Heart left ventricle (tissue), 16 donors: Measurements from ENCODE around the gene SMURF1. TPM values are rescaled to one million over a fixed set of nuclear protein-coding genes. Genes with fewer than 3 reads are reported as not detected.

Experiments
- ATAC-seq, 4 donors: fragments of 200-7000 bp; cut with Tn5 transposase; one replicate each; pipeline ENCODE4 v1.9.1; 2020 to 2022; ENCODE audit warnings: moderate library complexity in 4 of 4, mild to moderate bottlenecking in 3 of 4, moderate number of reproducible peaks in 1 of 4
- DNase-seq, 5 donors: peaks; one replicate each; pipeline ENCODE4 v3.0.0-alpha.2; 2020
- H3K27ac ChIP-seq, 12 donors: fragments of 200-600 bp; sonication (generic) in 4 of 12; one replicate each; pipeline versions ENCODE4 v1.5.0 to v1.8.0; 2016 to 2022; ENCODE audit warnings: mild to moderate bottlenecking in 2 of 12
- H3K27me3 ChIP-seq, 9 donors: fragments of 200-600 bp; sonication (generic) in 2 of 9; one replicate each; pipeline versions ENCODE4 v1.5.1 to v1.8.0; 2016 to 2022; ENCODE audit warnings: mild to moderate bottlenecking in 3 of 9
- H3K36me3 ChIP-seq, 9 donors: fragments of 200-600 bp; sonication (generic) in 2 of 9; one replicate each; pipeline versions ENCODE4 v1.5.0 to v1.8.0; 2018 to 2022; ENCODE audit warnings: mild to moderate bottlenecking in 2 of 9
- H3K4me1 ChIP-seq, 12 donors: fragments of 200-600 bp; sonication (generic) in 4 of 12; one replicate each; pipeline versions ENCODE4 v1.5.0 to v1.8.0; 2016 to 2022; ENCODE audit warnings: mild to moderate bottlenecking in 3 of 12
- H3K4me3 ChIP-seq, 12 donors: fragments of 200-600 bp; sonication (generic) in 4 of 12; one replicate each; pipeline versions ENCODE4 v1.5.0 to v1.8.0; 2017 to 2022; ENCODE audit warnings: mild to moderate bottlenecking in 9 of 12, moderate library complexity in 4 of 12
- H3K9me3 ChIP-seq, 12 donors: fragments of 200-600 bp; sonication (generic) in 4 of 12; one replicate each; pipeline versions ENCODE4 v1.5.0 to v1.8.0; 2016 to 2022; ENCODE audit warnings: mild to moderate bottlenecking in 1 of 12
- POLR2A ChIP-seq, 2 donors: fragments of 450-650 bp; IDR thresholded peaks; one replicate each; pipeline ENCODE4 v1.6.1; 2017; ENCODE audit warnings: antibody characterized with exemption in 2 of 2, mild to moderate bottlenecking in 2 of 2, moderate library complexity in 2 of 2
- WGBS, 4 donors: extraction: QIAGEN DNeasy Blood & Tissue Kit in 2 of 4; methylation state at CpG; one replicate each; pipeline versions ENCODE4 v1.1.5 to v1.1.7; 2013 to 2018; 5-methylcytosine and 5-hydroxymethylcytosine counted together
- intact Hi-C, 10 donors: fragments of 100-400 bp; cut with DNase I; formaldehyde crosslinking; loops; one replicate each; pipeline versions ENCODE4 v1.11.1 to v1.14.2; 2022
- polyA plus RNA-seq, 2 donors: library from polyadenylated mRNA; stranded (reverse); fragments of 200-250 nt; gene quantifications; one replicate each; pipeline ENCODE4 v1.2.3, GENCODE V29; 2013
- total RNA-seq, 9 donors: library from RNA; depleted of rRNA in 2 of 9; stranded (reverse); fragments of >200 nt in 2 of 9; fragmentation: NEBNext Ultra II Directional in 3 of 9; extraction: Animal tissue kit (Norgen Biotek cat#: 25700) in 3 of 9; gene quantifications; one replicate each; pipeline versions ENCODE4 v1.1.0 to v1.2.4, GENCODE V29; 2016 to 2023
- TF ChIP-seq, protein P1 (sequence below), 12 donors: fragments of 200-600 bp; sonication (generic) in 4 of 12; IDR thresholded peaks; one replicate each; pipeline versions ENCODE4 v1.5.0 to v1.8.0; 2018 to 2022; ENCODE audit warnings: antibody characterized with exemption in 12 of 12, mild to moderate bottlenecking in 5 of 12
- donor health status: ischemic (EF 13 %, LVEDD 7.1; RV severe dilation, severe dysfunction).
- donor health status: healthy with polysubstance abuse.
- donor health status: DM: no; HTN: yes; CAD: no.
- donor health status: DM: no; HTN: no; CAD: no.
- donor health status: ischemic (EF 25% LVEDD 6.9; RV normal size, moderate dysfunction).
- donor health status: ischemic (EF 25% LVEDD 5.7; RV mildly dilated, moderate dysfunction).
- donor health status: healthy.
- donor health status: DM: yes; HTN: yes; CAD: no.
- donor health status: ischemic (EF 35%, LVEDD 5.7; RV mildly dilated, moderate dysfunction).
- donor health status: nonischemic (EF 11% LVEDD 7.7; RV severe dilation, severe dysfunction).
- donor health status: DM: yes; HTN: yes; CAD: no.
- donor health status: PGD.
- donor health status: ischemic (EF 29% LVEDD 5.4; RV normal size, mild dysfunction).
- donor health status: nonischemic (EF 23%, LVEDD 6.1; RV moderate dilation, normal function).

The SMURF1 gene
- total and polyA plus RNA-seq, 11 donors: 3.5 to 15.4 (median 12.4) TPM

DNA sequence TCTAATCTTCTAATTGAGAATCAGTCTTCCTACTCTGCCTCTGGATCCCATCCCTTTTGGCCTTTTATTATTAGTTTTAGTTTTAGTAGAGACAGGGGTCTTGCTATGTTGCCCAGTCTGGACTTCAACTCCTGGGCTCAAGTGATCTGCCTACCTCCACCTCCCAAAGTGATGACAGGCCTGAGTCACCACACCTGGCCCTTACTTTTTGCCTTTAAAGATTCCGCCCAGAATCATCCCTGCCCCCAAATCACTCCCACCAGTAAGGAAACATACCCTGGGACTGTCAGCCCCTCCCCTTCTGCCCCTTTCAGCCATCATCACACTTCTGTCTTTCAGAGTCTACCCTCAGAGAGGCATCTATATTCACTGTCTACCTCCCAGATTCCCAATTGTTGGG is 45.3 kb upstream of the SMURF1 start:
- TF ChIP-seq, protein P1, sequence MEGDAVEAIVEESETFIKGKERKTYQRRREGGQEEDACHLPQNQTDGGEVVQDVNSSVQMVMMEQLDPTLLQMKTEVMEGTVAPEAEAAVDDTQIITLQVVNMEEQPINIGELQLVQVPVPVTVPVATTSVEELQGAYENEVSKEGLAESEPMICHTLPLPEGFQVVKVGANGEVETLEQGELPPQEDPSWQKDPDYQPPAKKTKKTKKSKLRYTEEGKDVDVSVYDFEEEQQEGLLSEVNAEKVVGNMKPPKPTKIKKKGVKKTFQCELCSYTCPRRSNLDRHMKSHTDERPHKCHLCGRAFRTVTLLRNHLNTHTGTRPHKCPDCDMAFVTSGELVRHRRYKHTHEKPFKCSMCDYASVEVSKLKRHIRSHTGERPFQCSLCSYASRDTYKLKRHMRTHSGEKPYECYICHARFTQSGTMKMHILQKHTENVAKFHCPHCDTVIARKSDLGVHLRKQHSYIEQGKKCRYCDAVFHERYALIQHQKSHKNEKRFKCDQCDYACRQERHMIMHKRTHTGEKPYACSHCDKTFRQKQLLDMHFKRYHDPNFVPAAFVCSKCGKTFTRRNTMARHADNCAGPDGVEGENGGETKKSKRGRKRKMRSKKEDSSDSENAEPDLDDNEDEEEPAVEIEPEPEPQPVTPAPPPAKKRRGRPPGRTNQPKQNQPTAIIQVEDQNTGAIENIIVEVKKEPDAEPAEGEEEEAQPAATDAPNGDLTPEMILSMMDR (IDR thresholded peaks at IDR 0.05): no peak
- TF ChIP-seq POLR2A (IDR thresholded peaks at IDR 0.05): no peak
- no peak for ATAC-seq
- no peak for DNase-seq
- no peaks in the 10 kb centered on the region for H3K27me3 ChIP-seq
- intact Hi-C loops: no loop called here
- WGBS, 4 donors: 82 to 96% (median 85%) methylated on average over 1 of the region's 1 CpG
- H3K36me3 ChIP-seq: no peaks in the 10 kb centered on the region
- no peak overlapping the region for H3K27ac ChIP-seq
- no peaks in the 10 kb centered on the region for H3K9me3 ChIP-seq
- no peaks in the 10 kb centered on the region for H3K4me1 ChIP-seq
- no peak overlapping the region for H3K4me3 ChIP-seq

DNA sequence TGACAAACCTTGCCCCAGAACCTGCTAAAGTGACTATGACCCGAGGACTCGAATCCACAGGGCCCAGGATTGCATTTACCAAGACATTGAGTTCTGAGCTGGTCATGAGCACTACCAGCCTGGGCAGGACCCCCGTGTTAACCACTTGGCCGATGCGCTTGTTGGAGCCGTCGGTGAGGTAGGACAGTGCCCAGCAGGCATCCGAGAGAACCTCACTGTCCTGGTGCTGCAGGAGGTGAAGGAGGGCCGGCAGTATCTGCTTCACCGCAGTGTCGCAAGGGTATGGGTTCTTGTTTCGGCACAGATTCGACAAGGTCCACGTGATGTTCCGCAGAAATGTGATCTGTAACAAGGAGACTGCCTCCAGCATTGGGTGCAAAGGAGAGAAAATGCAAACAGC is 44.3 kb upstream of the SMURF1 start:
- WGBS, 4 donors: 93 to 96% (median 94%) methylated on average over 15 of the region's 15 CpGs
- H3K27ac ChIP-seq: no peak overlapping the region
- no peak for ATAC-seq
- intact Hi-C loops: no loop called here
- no peaks in the 10 kb centered on the region for H3K4me1 ChIP-seq
- TF ChIP-seq, protein P1 (IDR thresholded peaks at IDR 0.05): no peak
- TF ChIP-seq POLR2A (IDR thresholded peaks at IDR 0.05): no peak
- H3K9me3 ChIP-seq: no peaks in the 10 kb centered on the region
- DNase-seq: no peak
- H3K36me3 ChIP-seq: no peaks in the 10 kb centered on the region
- no peak overlapping the region for H3K4me3 ChIP-seq
- no peaks in the 10 kb centered on the region for H3K27me3 ChIP-seq

DNA sequence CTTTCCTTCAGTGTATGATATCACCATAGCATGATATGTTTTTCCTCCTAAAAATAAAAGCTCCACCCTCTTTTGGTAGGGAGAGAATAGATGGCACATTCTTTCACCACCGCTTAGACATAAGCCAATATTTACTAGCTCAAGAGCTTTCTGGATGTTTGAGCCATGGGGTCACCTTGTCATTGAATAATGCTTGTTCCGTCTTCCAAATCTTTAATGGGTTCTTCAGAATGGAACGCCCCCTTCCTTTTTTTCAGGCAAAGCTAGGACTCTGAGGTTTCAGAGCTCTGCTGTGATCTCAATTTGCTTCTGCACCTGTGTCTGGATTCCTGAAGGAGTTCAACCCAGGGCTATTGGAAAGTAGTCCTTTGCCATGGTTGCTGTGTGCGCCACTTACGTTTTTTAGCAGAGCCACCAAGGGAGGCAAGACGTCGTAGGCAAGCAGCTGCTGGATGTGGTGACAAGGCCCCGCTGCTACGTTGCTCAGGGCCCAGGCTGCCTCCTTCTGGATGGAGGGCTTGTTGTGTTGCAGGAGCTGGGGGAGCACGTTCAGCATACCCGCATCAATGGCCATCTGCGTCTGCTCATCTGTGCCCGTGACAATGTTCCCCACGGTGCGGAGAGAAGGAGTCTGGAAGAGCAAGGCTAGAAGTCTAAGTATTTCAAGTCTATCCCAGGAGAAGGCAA is 40.8 kb upstream of the SMURF1 start:
- WGBS, 4 donors: 66 to 74% (median 69%) methylated on average over 15 of the region's 15 CpGs
- intact Hi-C loops: no loop called here
- no peak for DNase-seq
- Histone ChIP-seq H3K36me3 (no peaks in the 10 kb centered on the region), H3K4me1 (no peaks in the 10 kb centered on the region), H3K27me3 (no peaks in the 10 kb centered on the region), H3K27ac (no peak overlapping the region), H3K4me3 (no peak overlapping the region), H3K9me3 (no peaks in the 10 kb centered on the region)
- no peak for TF ChIP-seq POLR2A (IDR thresholded peaks at IDR 0.05)
- TF ChIP-seq, protein P1 (IDR thresholded peaks at IDR 0.05): no peak
- no peak for ATAC-seq

DNA sequence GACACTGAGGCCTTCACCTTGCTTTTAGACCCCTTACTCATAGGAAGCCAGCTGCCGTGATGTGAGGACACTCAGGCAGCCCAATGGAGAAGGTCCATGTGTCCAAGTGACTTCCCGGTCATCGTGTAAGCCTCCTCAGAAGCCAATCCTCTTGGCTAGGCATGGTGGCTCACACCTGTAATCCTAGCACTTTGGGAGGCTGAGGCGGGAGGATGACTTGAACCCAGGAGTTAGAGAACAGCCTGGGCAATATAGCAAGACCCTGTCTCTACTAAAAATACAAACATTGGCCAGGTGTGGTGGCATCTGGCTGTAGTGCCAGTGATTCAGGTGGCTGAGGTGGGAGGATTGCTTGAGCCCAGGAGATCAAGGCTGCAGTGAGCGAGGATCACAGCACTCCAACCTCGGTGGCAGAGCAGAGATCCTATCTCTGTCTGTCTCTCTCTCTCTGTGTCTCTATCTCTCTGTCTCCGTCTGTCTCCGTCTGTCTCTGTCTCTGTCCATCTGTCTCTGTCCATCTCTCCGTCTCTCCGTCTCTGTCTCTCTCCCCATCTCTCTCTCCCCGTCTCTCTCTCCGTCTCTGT is 36.3 kb upstream of the SMURF1 start:
- no peak for DNase-seq
- no peak for ATAC-seq
- Histone ChIP-seq H3K27me3 (peaks cover 0 to 5% (median 0%) of the 10 kb centered on the region in 9 donors), H3K9me3 (no peaks in the 10 kb centered on the region), H3K36me3 (no peaks in the 10 kb centered on the region), H3K4me3 (no peak overlapping the region), H3K27ac (no peak overlapping the region), H3K4me1 (no peaks in the 10 kb centered on the region)
- WGBS, 4 donors: 84 to 90% (median 85%) methylated on average over 10 to 12 of the region's 12 CpGs
- no peak for TF ChIP-seq POLR2A (IDR thresholded peaks at IDR 0.05)
- TF ChIP-seq, protein P1 (IDR thresholded peaks at IDR 0.05): no peak
- intact Hi-C loops: no loop called here
